Left ventricle myocardium inferior (tissue), 1 donor: Measurements from ENCODE around the gene KBTBD3. TPM values are rescaled to one million over a fixed set of nuclear protein-coding genes. Genes with fewer than 3 reads are reported as not detected.

Source experiments
- DNase-seq: peaks from one replicate; pipeline ENCODE4 v3.0.0-alpha.2; 2020
- H3K27ac ChIP-seq: fragments of 200-600 bp; replicated peaks from 2 replicates; pipeline ENCODE4 v1.8.0; 2021
- H3K27me3 ChIP-seq: fragments of 200-600 bp; 2 replicates; pipeline ENCODE4 v1.8.0; 2021; ENCODE audit warnings: low read depth
- H3K36me3 ChIP-seq: fragments of 200-600 bp; 2 replicates; pipeline ENCODE4 v1.8.0; 2021
- H3K4me1 ChIP-seq: fragments of 200-600 bp; 2 replicates; pipeline ENCODE4 v1.8.0; 2021
- H3K4me3 ChIP-seq: fragments of 200-600 bp; 2 replicates; pipeline ENCODE4 v1.8.0; 2021; ENCODE audit warnings: mild to moderate bottlenecking, moderate library complexity
- H3K9me3 ChIP-seq: fragments of 200-600 bp; replicated peaks from 2 replicates; pipeline ENCODE4 v1.8.0; 2021
- intact Hi-C: fragments of 100-400 bp; cut with micrococcal nuclease; formaldehyde crosslinking; loops from one replicate; pipeline ENCODE4 v1.11.0; 2022
- total RNA-seq: library from RNA; stranded (reverse); fragmentation: NEBNext Ultra II Directional; extraction: Animal tissue kit (Norgen Biotek cat#: 25700); gene quantifications from one replicate; pipeline ENCODE4 v1.2.1, GENCODE V29; 2021
- TF ChIP-seq, protein P1 (sequence below): fragments of 200-600 bp; IDR thresholded peaks from 2 replicates; pipeline ENCODE4 v1.8.0; 2021; ENCODE audit warnings: antibody characterized with exemption, mild to moderate bottlenecking, borderline replicate concordance
- donor health status: DM: no; HTN: yes; CAD: no; lungs with severe emphysema.

KBTBD3 gene
- total RNA-seq, 1 donor from 2014 or later = 13.8 TPM

DNA sequence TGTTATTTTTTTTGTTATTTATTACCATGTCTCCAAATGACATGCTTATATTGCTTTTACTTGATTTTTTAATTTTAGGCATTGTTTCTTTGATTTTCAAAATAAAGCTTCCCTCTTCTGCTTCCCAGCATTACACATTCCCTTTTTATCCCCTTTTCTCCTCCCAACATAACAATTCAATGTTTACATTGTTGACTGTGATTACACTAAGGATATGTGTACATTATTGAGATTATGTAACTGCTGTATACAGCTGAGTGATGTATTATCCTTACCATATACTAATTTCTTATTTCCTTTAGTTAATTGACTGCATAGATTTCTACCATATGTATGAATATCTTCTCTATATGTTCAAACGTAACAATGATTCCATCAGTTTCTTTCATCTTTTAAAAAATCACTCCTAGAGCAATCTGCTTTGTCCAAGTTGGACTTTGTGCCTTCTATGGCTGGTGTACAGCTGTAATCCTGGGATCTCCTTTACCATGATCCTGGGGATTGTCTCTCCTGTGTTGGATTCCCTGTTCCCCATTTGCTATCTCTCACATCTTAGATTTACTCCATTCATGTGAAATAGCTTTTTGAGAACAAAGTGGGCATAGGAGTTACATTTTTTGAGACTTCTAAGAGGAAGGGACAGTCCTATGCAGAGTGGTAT, 21.9 kb upstream of the KBTBD3 start:
- no peak overlapping the region for H3K4me3 ChIP-seq
- H3K36me3 ChIP-seq = peaks cover 50% of the 10 kb centered on the region
- no peaks in the 10 kb centered on the region for H3K27me3 ChIP-seq
- H3K4me1 ChIP-seq = no peaks in the 10 kb centered on the region
- H3K27ac ChIP-seq = no peak overlapping the region
- TF ChIP-seq, protein P1, sequence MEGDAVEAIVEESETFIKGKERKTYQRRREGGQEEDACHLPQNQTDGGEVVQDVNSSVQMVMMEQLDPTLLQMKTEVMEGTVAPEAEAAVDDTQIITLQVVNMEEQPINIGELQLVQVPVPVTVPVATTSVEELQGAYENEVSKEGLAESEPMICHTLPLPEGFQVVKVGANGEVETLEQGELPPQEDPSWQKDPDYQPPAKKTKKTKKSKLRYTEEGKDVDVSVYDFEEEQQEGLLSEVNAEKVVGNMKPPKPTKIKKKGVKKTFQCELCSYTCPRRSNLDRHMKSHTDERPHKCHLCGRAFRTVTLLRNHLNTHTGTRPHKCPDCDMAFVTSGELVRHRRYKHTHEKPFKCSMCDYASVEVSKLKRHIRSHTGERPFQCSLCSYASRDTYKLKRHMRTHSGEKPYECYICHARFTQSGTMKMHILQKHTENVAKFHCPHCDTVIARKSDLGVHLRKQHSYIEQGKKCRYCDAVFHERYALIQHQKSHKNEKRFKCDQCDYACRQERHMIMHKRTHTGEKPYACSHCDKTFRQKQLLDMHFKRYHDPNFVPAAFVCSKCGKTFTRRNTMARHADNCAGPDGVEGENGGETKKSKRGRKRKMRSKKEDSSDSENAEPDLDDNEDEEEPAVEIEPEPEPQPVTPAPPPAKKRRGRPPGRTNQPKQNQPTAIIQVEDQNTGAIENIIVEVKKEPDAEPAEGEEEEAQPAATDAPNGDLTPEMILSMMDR = no peak
- intact Hi-C loops = no loop called here
- H3K9me3 ChIP-seq = no peaks in the 10 kb centered on the region
- no peak for DNase-seq

GRCh38 chr11:106092446-106092845, 15.3 kb upstream of the KBTBD3 start:
- Histone ChIP-seq H3K27me3 (no peaks in the 10 kb centered on the region), H3K9me3 (no peaks in the 10 kb centered on the region), H3K36me3 (peaks cover 65% of the 10 kb centered on the region), H3K4me3 (no peak overlapping the region), H3K4me1 (peaks cover 41% of the 10 kb centered on the region), H3K27ac (no peak overlapping the region)
- intact Hi-C loops = no loop called here
- TF ChIP-seq, protein P1 = no peak
- no peak for DNase-seq

GRCh38 chr11:106091480-106092123, 14.5 kb upstream of the KBTBD3 start:
- intact Hi-C loops = no loop called here
- Histone ChIP-seq H3K4me3 (no peak overlapping the region), H3K4me1 (peaks cover 49% of the 10 kb centered on the region), H3K27me3 (no peaks in the 10 kb centered on the region), H3K36me3 (peaks cover 56% of the 10 kb centered on the region), H3K27ac (no peak overlapping the region), H3K9me3 (no peaks in the 10 kb centered on the region)
- TF ChIP-seq, protein P1 = no peak
- no peak for DNase-seq

GRCh38 chr11:106088896-106089295, 11.7 kb upstream of the KBTBD3 start:
- intact Hi-C loops = no loop called here
- TF ChIP-seq, protein P1 = no peak

GRCh38 chr11:106087815-106088435, 10.8 kb upstream of the KBTBD3 start:
- intact Hi-C loops = no loop called here
- Histone ChIP-seq H3K4me1 (peaks cover 64% of the 10 kb centered on the region), H3K27ac (no peak overlapping the region), H3K4me3 (no peak overlapping the region), H3K27me3 (no peaks in the 10 kb centered on the region), H3K9me3 (no peaks in the 10 kb centered on the region), H3K36me3 (peaks cover 44% of the 10 kb centered on the region)
- TF ChIP-seq, protein P1 = peak; percentile 84
- DNase-seq = peak; percentile 22

More at GRCh38 chr11:106088896-106089295, 11.7 kb upstream of the KBTBD3 start:
- no peak for DNase-seq
- H3K4me1 ChIP-seq = peaks cover 63% of the 10 kb centered on the region
- no peak overlapping the region for H3K27ac ChIP-seq
- no peaks in the 10 kb centered on the region for H3K9me3 ChIP-seq
- no peaks in the 10 kb centered on the region for H3K27me3 ChIP-seq
- H3K4me3 ChIP-seq = no peak overlapping the region
- H3K36me3 ChIP-seq = peaks cover 50% of the 10 kb centered on the region
